GM11168 (cell line): ENCODE results near the gene KCNJ4.
"Not testable (repeated sequence)": the region's sequence is repeated elsewhere in the genome, so short reads cannot be mapped to it uniquely, and the experiment has no call there.

ENCODE experiments used
- in situ Hi-C: fragments of 300-500 bp; cut with MboI; formaldehyde crosslinking; loops from one replicate; pipeline ENCODE4 v1.12.0; 2022; ENCODE audit warnings: low sequenced_read_pairs; ENCODE audit not compliant: unreplicated experiment

Gene KCNJ4

DNA sequence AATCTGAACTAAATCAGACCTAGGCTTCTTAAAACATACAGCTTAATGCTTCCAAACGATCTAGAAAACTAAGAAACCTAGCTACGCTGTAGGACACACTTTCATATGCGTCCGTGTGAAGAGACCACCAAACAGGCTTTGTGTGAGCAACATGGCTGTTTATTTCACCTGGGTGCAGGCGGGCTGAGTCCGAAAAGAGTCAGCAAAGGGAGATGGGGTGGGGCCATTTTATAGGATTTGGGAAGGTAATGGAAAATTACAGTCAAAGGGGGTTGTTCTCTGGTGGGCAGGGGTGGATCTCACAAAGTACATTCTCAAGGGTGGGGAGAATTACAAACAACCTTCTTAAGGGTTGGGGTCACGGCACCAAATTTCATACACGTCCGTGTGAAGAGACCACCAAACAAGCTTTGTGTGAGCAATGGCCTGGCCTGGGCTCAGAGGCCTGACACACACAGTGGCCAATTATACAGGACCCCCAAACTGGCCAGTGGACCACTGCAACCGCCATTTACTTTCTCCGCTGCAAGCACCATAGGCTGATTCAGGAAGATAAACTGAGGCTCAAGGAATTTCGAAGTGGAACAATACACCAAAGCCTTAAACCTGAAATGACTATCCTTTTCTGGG lies 58.4 kb downstream of the KCNJ4 start:
- in situ Hi-C loops = not testable (repeated sequence)

DNA sequence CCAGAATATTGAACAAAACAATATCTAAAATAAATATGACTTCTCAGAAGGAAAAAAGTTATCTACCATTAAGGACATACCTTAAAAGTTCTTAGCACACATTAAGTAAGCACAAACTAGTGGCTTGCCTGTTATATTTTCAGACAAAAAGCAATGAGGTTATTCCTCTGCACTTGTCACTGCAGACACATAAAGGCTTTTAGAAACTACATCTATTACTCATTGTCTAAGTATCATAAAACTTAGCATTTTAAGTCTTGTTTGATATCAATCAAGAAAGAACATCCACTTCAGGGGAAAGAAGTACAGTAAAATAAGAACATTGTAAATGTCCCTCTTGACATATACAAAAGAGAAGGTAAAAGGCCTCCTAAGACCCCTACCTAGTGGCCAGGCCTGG lies 59.1 kb downstream of the KCNJ4 start:
- in situ Hi-C loops = not testable (repeated sequence)

DNA sequence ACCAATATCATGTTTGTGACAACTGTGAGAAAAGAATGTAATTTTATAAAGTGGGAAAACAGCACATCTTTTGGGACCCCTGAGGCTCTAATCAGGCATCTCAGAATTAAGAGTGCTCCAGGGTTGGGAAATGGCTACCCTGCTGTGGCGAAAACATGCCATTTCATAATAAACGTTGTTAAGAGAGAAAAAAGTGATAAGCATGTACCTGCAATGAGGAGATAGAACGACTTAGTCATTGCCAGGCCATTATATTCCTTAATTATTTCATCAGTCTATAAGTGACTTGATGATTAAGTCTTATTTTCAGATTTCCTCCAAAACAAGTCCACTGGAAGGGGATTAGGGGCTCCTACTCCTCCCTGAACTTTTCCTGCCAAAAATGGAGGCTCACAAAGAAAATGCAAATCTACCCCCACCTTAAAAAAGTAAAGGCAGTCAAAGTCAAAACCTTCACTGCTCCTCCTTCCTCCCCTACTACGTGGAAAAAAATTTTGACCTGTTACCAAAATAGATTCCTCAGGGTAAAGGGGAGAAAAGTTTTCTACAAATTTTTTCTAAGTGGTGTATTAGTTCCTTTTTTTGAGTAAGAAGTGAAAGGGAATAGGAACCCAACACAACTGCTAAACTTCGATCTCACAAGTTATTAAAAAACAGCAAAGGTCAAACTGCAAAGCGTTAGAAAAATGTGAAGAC lies 59.9 kb downstream of the KCNJ4 start:
- in situ Hi-C loops = not testable (repeated sequence)

DNA sequence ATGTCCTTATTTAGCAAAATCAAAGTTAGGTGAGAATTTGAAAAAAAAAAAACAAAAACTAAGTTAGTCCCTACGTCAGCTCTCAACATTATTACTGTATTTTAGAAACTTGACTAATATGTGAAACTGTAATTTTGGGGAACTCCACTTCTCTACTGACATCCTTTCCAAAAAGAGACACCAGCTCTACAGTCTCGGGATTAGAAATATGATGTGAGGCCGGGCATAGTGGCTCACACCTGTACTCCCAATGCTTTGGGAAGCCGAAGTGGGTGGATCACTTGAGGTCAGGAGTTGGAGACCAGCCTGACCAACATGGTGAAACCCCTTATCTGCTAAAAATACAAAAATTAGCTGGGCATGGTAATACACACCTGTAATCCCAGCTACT lies 65.6 kb downstream of the KCNJ4 start:
- in situ Hi-C loops = not testable (repeated sequence)

DNA sequence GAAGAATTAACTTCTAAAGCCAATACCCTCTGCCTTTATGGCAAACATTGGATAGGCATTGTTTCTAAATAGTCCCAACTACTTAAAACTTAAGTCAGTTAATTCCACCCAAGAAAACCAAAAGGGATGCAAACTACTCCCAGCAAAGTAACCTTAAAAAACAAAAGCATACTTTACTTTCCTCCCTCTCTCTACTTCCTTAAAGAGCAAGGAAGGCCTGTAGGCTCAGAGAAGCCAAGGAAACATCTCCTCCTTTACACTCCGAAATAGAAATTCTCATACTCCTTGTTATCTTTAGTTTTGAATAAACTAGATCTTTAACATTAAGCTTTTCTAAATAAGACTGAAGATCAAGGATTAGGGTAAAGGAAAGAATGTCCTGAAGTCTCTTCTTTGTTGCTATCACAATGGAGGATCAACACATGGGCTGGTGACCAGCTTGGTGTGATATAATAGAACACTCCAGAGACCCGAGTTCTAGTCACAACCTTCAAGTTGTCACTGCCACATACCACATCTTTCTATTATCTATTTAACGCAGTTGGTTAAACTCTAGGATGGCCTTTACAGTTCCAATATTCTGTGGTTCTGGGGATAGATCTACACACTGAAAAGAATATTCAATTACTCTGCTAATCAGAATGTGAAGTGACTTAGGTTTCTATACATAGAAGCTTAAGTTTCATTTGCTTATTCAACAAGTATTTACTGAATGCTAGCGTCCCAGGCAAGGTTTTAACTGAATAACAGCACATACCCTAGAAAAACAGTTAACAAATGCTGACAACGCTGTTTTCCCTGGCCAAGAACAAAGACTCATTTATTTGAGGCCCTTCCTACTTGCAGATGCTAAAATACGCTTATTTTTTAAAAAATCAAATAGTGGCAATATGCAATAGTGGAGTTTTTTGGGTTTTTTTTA lies 66.2 kb downstream of the KCNJ4 start:
- in situ Hi-C loops = not testable (repeated sequence)

DNA sequence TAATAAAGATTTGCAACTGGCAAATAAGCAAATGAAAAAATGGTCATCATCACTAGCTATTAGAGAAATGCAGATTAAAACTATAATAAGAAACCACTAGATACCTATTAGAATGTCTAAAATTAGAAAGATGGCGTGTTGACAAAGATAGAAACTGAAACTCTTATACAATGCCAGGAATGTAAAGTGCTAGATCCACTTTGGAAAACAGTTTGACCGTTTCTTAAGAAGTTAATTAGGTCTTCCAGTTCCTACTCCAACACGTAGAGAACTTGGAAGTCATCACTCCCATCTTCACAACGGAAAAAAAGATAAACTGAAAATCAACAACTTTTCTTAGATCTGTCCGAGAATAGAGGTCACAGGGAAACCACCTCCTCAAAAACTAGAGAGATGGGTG lies 68.1 kb downstream of the KCNJ4 start:
- in situ Hi-C loops = not testable (repeated sequence)

DNA sequence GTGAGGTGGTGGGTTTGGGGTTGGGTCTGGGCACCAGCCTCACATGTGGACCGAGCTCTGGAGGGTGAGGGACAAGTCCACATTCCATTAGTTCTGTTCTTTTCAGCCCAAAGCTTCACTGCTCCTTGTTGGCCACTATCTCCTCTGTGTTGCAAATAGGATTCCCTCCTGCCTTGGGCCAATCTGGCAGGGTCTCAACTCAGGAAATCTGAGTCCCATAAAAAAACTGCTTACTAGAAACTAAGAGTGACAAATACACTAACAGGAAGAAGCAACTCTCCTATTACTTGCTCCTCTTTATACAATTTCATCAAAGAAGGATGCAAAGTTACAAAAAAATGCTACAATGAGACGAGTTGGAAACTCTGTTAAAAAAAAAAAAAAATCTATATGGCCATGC lies 71.6 kb downstream of the KCNJ4 start:
- in situ Hi-C loops = no loop called here

DNA sequence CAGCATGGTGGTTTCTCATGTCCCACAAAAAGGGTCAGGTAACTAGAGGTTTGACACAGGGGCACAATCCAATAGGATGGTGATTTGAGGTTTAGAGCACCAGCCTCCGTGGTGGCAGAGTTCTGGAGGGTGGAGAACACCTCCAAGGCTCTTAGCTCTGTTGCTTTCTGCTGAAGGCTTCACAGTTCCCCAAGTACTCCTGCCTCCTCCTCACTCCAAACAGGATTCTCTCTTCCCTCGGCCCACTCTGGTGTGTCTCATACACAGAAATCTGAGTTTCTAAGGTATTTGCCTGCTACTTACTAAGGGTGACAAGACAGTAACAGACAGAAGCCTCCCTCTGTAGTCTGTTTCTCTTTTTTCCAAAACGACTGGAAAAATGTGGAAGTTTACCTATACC lies 73.6 kb downstream of the KCNJ4 start:
- in situ Hi-C loops = not testable (repeated sequence)
